ENCODE measurements around the gene GATA2.

GATA2 gene

GRCh38 chr3:128492671-128493569 is at the start of gene GATA2:
TSS of gene GATA2 (minus strand) at chr3:128493201. CDS start at chr3:128487031, 6,170 bp downstream.
- no peak for DNase-seq (ENCODE audit: low spot score)

DNA sequence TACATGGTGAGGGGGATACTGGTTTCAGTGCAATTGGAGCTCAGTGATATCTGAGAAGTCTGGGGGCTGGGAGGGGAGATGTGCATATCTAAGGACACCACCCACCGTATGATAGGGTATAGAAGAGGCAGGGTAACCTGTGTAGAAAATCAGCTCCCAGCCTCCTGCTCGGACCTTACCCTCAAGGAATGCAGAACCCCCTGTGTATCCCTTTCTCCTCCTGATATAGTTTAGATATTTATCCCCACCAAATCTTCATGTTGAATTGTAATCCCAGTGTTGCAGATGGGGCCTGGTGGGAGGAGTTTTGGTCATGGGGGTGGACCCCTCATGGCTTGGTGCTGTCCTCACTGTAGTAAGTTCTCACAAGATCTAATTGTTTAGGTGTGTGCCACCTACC is 48.2 kb upstream of the GATA2 start:
- no peak for DNase-seq (ENCODE audit: low spot score)

DNA sequence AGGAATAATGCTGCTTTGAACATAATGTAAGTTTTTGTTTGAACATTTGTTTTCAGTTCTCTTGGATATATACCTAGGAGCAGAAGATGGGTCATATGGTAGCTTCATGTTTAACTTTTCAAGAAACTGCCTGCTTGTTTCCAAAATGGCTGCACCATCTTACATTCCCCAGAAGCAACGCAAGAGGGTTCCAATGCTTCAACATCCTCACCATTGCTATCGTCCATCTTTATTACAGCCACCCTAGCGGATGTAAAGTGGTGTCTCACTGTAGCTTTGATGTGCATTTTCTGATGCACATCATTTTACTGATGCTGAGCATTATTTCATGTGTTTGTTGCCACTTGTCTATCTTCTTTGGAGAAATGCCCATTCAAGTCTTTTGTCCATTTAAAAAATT is 46.4 kb upstream of the GATA2 start:
- no peak for DNase-seq (ENCODE audit: low spot score)

DNA sequence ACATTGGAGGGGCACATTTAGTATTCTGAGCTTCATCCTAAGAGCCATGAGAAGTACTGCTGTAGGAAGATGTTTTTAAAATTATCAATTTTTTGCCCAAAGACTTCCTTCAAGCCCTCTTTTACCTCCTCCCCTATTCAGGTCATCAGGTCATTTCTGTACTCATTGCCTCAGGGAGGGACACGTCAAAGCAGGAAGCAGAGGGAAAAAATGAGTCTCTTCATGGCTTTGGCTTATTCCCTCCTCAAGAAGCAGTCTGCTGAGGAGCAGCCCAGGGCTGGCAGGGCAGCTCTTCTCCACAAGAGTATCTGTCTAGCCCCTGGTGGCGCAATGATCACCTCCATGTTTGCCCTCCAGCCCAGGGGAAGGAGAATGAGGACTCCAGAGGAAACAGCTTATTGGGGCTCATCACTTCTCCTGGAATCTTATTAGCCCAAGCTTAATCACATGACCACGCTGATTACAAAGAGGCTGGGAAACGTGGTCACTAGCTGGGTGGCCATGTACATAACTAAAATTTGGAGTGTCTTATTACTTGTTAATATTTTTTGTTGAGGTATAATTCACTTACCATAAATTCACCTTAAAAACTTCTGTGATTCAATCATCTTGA is 44.2 kb upstream of the GATA2 start:
- DNase-seq (ENCODE audit: low spot score) = no peak

DNA sequence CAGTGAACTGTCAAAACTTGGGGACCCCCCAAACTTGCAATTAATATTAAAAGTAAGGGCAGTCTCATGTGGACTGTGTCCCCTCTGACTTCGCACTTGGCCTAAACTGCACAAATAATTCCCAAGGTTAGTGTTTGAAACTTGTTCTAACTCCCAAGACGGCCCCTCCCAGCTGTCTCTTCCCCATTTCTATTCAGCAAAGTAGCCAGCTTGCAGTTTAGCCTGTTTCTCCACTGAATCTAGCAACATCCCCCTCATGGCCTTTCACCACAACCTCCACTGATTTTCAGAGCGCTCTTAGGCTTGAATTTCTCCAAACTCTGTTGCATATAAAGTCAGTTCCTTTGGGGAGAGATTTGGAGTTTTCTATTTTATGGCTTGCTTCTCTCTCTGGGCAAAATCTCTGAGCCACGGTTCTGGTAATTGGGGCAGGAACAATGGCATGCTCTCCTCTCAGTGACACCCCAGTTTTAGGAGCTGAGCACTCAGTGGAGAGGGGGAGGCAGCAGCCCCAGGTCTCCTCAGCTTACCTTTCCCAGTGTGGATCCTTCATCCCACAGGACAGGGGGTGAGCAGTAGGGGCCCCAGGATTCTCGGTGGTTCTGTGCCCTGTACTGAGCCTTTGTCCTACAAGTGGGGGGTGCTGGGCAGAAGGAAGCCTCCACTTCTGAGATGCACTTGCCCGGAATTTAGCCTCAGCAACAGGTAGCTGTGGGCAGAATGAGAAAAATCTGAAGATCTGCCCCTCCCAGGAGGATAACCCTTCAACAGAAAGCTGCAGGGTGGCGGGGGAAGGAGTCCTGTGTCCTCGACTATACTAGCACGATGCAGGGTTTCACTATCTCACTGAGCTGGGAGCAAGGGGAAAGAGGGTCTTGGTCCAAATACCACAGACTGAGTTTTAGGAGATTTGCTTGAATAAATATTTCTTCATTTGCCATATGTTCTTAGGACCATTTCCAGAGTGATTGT is 39.3 kb upstream of the GATA2 start:
- DNase-seq (ENCODE audit: low spot score) = no peak

DNA sequence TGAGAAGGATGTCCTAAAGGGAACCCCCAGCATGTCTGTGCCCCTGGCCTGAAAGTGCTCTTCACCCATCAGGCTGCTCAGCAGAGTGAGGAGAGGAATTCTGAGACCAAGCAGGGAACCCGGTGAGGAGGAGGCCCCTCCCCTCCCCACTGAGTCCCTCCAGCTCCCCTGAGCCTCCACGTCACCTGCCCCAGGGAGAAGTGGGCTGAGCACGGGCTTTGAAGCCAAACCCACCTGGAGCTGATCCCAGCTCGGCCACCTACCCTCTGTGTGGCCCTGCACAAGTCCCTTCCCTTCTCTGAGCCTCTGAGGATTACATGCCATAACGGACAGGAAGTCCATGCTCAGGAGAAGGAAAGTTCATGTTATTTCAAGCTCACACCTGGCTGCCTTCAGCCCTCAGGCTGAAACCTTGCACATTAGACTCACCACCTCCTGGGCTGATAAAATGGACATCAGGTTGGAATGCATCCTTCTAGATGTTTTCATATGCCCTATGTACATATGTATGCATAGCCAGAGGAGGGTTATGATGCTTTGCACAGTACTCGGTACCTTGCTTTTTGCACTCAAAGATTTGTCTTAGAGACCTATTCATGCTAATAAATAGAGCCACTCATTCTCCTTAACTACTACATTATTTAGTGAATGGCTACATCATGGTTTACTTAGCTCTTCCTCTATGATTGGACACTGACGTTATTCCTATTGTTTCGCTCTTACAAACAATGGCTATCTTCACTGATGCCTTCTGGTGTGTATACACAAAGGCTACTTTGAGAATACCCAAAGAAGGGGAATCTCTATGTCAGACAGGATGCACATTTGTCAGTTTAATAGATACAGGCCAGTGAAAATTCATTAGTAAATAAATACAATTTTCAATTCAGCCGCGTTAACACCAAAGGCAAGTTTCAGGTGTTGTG is 31.6 kb upstream of the GATA2 start:
- no peak for DNase-seq (ENCODE audit: low spot score)

DNA sequence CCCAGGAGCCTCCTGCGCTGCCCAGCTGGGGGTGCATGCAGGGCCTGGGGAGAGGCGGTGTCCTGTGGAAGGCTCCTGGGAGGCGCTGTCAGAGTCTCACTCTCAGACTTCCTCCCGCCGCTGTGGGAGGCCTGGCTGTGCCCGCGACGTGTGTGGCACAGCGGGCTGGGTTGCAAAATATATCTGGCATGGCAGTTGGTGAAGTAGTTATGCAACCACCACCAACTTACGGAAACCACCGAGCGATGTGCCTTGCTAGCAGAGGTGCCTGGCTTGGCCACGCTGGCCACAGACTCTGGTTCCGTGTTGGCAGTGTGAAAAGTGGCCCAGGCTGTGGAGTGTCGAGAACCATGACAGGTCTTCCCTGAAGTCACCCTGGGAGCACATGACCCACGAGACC is 30.6 kb upstream of the GATA2 start:
- DNase-seq (ENCODE audit: low spot score) = no peak

DNA sequence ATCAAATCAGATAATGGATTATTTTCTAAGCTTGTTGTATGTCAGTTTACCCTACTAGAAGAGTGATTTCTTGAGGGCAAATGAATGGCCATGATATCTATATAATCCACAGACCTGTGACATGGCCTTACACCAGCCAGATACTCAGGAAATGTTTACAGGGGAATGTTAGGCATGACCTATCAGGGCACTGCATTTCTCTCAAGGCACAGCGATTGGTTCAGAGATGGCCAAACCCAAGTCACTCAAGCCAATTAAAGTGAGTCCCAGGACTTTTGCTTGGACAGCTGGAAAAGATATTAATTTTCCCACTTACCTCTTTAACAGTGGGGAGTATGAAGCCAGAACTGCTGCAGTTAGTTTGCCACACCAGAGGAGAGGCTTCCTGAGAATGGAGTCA is 28.7 kb upstream of the GATA2 start:
- DNase-seq (ENCODE audit: low spot score) = no peak

- no peak for DNase-seq (ENCODE audit: low spot score)
Measured at GRCh38 chr3:128518587-128519490, 25.8 kb upstream of the GATA2 start.

DNA sequence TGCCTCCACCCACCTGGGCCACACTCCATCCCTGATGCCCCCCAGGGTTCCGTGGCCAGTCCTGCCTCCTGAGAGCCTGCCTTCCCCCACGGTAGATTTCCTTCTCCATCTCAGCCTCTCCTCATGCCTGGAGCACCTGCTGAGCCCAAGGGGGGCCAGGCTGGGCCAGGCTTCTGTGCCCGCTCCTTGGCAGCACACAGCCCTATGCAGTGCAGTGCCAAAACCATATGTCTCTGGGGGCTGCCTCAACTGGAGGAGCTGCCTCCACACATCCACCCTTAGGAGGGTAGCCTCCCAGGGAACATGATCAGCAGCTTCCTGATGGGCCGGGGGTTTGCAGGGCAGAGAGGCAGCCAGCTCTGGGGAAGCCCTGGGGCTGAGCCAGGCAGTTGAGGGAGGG is 24.6 kb upstream of the GATA2 start:
- no peak for DNase-seq (ENCODE audit: low spot score)

- no peak for DNase-seq (ENCODE audit: low spot score)
Measured at GRCh38 chr3:128515967-128516366, 23.0 kb upstream of the GATA2 start.

GRCh38 chr3:128508852-128509251 is 15.9 kb upstream of the GATA2 start:
- DNase-seq (ENCODE audit: low spot score) = no peak

GRCh38 chr3:128506754-128507153 is 13.8 kb upstream of the GATA2 start:
- no peak for DNase-seq (ENCODE audit: low spot score)

DNA sequence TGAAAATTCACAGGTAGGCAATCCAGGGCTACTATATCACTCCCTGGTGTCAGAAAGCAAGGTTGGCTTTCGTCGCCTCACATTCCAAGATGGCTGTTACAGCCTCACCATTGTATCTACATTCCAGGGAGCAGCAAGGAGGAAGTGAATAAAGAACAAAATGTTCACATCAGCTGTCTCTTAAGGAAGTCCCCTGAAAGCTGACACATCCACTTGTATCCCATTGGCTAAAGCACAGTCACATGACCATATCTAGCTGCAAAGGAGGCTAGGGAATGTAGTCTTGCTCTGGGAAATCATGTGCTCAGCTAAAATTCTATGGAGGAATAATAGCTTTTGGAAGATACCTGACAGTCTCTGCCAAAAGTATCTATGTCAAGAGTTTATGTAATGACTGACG is 12.8 kb upstream of the GATA2 start:
- no peak for DNase-seq (ENCODE audit: low spot score)

DNA sequence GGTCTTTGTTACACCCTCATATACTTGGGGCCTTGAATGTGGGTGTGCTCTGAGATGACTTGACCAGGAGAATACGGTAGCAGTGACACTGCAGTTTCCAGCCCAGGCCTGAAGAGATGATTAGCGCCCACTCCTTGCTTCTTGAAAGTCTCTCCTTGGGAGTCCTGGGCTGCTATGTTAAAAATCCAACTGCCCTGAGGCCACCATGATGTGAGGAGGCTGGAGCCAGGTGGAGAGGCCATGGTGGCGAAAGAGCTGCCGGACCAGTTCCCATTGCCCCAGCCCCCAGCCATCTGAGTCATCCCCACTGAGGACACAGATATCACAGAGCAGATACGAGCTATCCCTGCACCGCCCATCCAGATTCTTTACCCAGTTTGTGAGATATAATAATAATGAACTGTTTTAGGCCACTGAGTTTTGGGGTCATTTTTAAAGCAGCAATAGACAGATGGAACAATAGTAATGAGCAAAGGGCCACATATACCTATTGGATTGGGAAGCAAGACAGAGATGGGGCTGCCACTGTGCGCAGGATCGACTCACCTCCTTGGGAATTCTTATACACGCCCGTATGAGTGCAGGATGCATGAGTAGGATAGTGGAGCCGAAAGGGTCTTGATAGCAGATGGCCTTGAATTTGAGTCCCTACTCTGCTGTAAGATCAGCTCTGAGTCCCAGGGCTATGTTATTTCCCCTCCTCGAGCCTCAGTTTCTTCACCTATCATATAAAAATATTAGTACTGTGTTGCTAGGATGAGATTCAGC is 12.1 kb upstream of the GATA2 start:
- DNase-seq (ENCODE audit: low spot score) = no peak

- DNase-seq (ENCODE audit: low spot score) = no peak
Measured at GRCh38 chr3:128504533-128504915, 11.5 kb upstream of the GATA2 start.

DNA sequence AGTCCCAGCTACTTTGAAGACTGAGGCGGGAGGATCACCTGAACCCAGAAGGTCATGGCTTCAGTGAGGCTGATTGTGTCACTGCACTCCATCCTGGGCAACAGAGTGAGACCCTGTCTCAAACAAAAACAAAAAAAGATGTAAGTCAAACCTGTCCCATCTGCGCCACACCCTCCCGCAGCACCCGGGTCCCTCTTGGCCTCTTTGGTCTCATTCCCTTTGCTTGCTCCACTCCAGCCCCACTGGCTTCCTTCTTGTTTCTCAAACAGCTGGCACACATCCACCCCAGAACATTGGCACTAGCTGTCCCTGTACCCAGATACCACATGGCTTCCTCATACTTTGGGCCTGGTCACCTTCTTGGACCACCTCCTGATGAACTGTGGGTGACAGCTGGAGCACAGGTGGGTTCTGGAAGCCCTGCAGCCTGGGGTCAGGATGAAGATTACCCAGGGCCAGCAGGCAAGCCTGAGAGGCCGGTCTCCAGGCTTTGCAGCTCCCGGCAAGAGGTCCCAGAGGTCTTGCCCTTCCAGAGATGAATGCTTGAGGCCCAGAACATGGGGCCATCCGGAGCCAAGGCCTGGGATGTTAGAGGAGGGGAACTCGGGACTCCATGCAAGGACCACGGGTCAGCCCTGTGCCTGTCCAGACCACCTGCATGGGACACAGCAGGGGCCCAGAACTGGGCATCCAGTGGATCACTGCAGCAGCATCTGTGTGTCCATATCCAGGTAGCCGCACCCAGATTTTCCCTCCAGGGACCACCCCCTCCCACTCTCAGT is 10.9 kb upstream of the GATA2 start:
- no peak for DNase-seq (ENCODE audit: low spot score)

DNA sequence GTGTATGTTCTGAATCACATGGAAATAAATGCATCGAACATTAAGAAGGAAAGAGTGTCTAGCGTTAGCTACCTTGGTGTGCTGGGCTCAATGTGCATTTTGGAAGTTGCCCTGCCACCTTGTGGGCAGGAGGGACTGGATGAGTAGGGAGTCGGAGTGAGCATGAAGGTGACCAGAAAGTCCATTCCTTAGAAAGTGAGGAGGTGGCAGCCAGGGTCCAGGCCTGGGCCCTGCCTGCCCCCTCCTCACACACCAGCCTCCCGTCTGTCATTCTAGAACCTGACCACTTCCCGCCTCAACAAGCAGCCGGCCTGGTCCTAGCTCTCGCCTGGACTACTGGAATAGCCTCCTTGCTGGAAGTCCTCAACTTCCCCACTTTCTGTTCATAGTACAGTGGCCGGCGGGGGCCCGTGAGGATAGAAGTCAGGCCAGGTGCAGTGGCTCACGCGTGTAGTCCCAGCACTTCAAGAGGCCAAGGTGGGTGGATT is 10.2 kb upstream of the GATA2 start:
- DNase-seq (ENCODE audit: low spot score) = no peak

DNA sequence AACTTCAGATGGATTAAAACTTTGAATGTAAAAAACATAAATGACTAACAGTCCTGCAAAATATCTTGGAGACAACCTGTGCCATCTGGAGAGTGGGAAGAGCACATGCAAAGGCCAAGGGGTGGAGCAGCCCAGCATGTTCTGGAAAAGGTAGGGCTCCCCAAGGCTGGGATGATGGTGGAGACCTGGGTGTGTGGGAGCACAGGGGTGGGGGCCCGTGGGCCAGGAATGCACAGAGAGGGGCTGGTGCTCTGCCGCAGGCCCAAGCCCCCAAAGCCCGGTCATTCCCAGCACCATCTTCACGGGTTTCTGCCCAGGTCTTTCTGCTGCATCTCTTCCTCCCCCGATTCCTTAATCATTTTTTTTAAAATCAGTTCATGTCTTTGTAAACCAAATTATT is 9.7 kb upstream of the GATA2 start:
- no peak for DNase-seq (ENCODE audit: low spot score)

All from hepatic stellate cell (primary cell).